HEK293 (cell line): ENCODE data around the gene KRT14.

Source experiments
- BCL11B ChIP-seq: fragments of 450-650 bp; formaldehyde crosslinking; IDR thresholded peaks from 2 replicates; pipeline ENCODE4 v1.5.1; 2016; ENCODE audit warnings: low read depth, missing biosample characterization, missing genetic modification characterization
- SP2 ChIP-seq: fragments of 450-650 bp; formaldehyde crosslinking; IDR thresholded peaks from 2 replicates; pipeline ENCODE4 v1.5.1; 2016; ENCODE audit warnings: missing biosample characterization, missing genetic modification characterization
- ZIC2 ChIP-seq: fragments of 450-650 bp; formaldehyde crosslinking; IDR thresholded peaks from 2 replicates; pipeline ENCODE4 v1.5.1; 2016; ENCODE audit warnings: missing biosample characterization, missing genetic modification characterization
- ZNF138 ChIP-seq: fragments of 450-650 bp; formaldehyde crosslinking; IDR thresholded peaks from 2 replicates; pipeline ENCODE4 v1.5.1; 2016; ENCODE audit warnings: missing biosample characterization, missing genetic modification characterization, borderline replicate concordance
- ZNF184 ChIP-seq: fragments of 450-650 bp; IDR thresholded peaks from 2 replicates; pipeline ENCODE4 v1.5.1; 2018; ENCODE audit warnings: missing biosample characterization, mild to moderate bottlenecking, missing genetic modification characterization
- ZNF555 ChIP-seq: fragments of 450-650 bp; formaldehyde crosslinking; conservative IDR thresholded peaks from 2 replicates; pipeline ENCODE4 v1.5.1; 2017; ENCODE audit warnings: missing biosample characterization, mild to moderate bottlenecking, missing genetic modification characterization, inconsistent platforms
- ZNF670 ChIP-seq: fragments of 450-650 bp; formaldehyde crosslinking; IDR thresholded peaks from 2 replicates; pipeline ENCODE4 v1.5.1; 2016; ENCODE audit warnings: missing biosample characterization, missing genetic modification characterization, low read depth
- TF ChIP-seq, protein P1 (sequence below): fragments of 450-650 bp; formaldehyde crosslinking; IDR thresholded peaks from 2 replicates; pipeline ENCODE4 v1.5.1; 2016; ENCODE audit warnings: missing biosample characterization, missing genetic modification characterization
- TF ChIP-seq, protein P2 (sequence below): fragments of 450-650 bp; formaldehyde crosslinking; IDR thresholded peaks from 2 replicates; pipeline ENCODE4 v1.5.1; 2016; ENCODE audit warnings: missing biosample characterization, missing genetic modification characterization
- TF ChIP-seq, protein P3 (sequence below): fragments of 450-650 bp; IDR thresholded peaks from 2 replicates; pipeline ENCODE4 v1.5.1; 2018; ENCODE audit warnings: missing biosample characterization, mild to moderate bottlenecking, missing genetic modification characterization

DNA sequence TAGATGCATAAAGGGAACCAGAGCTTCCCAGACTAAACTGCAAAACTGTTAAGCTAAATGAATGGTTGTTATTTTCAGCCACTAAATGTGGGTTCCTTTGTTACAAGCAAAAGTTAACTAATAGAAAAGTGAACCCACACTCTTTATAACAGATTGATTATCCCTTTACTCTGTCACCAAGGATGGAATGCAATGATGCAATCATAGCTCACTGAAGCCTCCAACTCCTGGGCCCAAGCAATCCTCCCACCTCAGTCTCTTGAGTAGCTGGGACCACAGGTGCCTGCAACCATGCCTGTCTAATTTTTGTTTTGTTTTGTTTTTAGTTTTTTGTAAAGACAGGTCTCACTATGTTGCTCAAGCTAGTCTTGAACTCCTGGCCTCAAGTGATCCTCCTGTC is 21.4 kb downstream of the KRT14 start:
- no peak for TF ChIP-seq ZNF138 (tag by site-specific recombination)
- TF ChIP-seq ZNF670 = no peak
- TF ChIP-seq ZNF184 (tag by site-specific recombination) = no peak
- TF ChIP-seq, protein P1, sequence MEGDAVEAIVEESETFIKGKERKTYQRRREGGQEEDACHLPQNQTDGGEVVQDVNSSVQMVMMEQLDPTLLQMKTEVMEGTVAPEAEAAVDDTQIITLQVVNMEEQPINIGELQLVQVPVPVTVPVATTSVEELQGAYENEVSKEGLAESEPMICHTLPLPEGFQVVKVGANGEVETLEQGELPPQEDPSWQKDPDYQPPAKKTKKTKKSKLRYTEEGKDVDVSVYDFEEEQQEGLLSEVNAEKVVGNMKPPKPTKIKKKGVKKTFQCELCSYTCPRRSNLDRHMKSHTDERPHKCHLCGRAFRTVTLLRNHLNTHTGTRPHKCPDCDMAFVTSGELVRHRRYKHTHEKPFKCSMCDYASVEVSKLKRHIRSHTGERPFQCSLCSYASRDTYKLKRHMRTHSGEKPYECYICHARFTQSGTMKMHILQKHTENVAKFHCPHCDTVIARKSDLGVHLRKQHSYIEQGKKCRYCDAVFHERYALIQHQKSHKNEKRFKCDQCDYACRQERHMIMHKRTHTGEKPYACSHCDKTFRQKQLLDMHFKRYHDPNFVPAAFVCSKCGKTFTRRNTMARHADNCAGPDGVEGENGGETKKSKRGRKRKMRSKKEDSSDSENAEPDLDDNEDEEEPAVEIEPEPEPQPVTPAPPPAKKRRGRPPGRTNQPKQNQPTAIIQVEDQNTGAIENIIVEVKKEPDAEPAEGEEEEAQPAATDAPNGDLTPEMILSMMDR = no peak
- TF ChIP-seq, protein P2, sequence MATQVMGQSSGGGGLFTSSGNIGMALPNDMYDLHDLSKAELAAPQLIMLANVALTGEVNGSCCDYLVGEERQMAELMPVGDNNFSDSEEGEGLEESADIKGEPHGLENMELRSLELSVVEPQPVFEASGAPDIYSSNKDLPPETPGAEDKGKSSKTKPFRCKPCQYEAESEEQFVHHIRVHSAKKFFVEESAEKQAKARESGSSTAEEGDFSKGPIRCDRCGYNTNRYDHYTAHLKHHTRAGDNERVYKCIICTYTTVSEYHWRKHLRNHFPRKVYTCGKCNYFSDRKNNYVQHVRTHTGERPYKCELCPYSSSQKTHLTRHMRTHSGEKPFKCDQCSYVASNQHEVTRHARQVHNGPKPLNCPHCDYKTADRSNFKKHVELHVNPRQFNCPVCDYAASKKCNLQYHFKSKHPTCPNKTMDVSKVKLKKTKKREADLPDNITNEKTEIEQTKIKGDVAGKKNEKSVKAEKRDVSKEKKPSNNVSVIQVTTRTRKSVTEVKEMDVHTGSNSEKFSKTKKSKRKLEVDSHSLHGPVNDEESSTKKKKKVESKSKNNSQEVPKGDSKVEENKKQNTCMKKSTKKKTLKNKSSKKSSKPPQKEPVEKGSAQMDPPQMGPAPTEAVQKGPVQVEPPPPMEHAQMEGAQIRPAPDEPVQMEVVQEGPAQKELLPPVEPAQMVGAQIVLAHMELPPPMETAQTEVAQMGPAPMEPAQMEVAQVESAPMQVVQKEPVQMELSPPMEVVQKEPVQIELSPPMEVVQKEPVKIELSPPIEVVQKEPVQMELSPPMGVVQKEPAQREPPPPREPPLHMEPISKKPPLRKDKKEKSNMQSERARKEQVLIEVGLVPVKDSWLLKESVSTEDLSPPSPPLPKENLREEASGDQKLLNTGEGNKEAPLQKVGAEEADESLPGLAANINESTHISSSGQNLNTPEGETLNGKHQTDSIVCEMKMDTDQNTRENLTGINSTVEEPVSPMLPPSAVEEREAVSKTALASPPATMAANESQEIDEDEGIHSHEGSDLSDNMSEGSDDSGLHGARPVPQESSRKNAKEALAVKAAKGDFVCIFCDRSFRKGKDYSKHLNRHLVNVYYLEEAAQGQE (tag by site-specific recombination) = no peak
- TF ChIP-seq SP2 = no peak
- TF ChIP-seq ZNF555 (tag by site-specific recombination) = no peak
- no peak for TF ChIP-seq BCL11B
- TF ChIP-seq, protein P3, sequence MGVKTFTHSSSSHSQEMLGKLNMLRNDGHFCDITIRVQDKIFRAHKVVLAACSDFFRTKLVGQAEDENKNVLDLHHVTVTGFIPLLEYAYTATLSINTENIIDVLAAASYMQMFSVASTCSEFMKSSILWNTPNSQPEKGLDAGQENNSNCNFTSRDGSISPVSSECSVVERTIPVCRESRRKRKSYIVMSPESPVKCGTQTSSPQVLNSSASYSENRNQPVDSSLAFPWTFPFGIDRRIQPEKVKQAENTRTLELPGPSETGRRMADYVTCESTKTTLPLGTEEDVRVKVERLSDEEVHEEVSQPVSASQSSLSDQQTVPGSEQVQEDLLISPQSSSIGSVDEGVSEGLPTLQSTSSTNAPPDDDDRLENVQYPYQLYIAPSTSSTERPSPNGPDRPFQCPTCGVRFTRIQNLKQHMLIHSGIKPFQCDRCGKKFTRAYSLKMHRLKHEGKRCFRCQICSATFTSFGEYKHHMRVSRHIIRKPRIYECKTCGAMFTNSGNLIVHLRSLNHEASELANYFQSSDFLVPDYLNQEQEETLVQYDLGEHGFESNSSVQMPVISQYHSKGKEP = no peak
- TF ChIP-seq ZIC2 (tag by site-specific recombination) = no peak
